Measurements from ENCODE around the gene PCDHA1. TPM values are rescaled to one million over a fixed set of nuclear protein-coding genes. Genes with fewer than 3 reads are reported as not detected.

The PCDHA1 gene
- total RNA-seq, 4 donors from 2014 or later: not detected

- Histone ChIP-seq H3K4me3 (no peak overlapping the region), H3K27ac (no peak overlapping the region), H3K9me3 (no peaks in the 10 kb centered on the region), H3K36me3 (no peaks in the 10 kb centered on the region), H3K4me1 (no peaks in the 10 kb centered on the region), H3K27me3 (peaks cover 0 to 8% (median 0%) of the 10 kb centered on the region in 3 donors)
- in situ Hi-C loops (cut with MboI; ENCODE audit: low sequenced_read_pairs in 4 of 4): no loop called here
- TF ChIP-seq POLR2A (IDR thresholded peaks at IDR 0.05): no peak
- TF ChIP-seq, protein P1, sequence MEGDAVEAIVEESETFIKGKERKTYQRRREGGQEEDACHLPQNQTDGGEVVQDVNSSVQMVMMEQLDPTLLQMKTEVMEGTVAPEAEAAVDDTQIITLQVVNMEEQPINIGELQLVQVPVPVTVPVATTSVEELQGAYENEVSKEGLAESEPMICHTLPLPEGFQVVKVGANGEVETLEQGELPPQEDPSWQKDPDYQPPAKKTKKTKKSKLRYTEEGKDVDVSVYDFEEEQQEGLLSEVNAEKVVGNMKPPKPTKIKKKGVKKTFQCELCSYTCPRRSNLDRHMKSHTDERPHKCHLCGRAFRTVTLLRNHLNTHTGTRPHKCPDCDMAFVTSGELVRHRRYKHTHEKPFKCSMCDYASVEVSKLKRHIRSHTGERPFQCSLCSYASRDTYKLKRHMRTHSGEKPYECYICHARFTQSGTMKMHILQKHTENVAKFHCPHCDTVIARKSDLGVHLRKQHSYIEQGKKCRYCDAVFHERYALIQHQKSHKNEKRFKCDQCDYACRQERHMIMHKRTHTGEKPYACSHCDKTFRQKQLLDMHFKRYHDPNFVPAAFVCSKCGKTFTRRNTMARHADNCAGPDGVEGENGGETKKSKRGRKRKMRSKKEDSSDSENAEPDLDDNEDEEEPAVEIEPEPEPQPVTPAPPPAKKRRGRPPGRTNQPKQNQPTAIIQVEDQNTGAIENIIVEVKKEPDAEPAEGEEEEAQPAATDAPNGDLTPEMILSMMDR (IDR thresholded peaks at IDR 0.05 in 4 of 5, conservative IDR thresholded peaks at IDR 0.05 in 1 of 5): no peak
- DNase-seq (no peak), ATAC-seq (no peak)
- intact Hi-C loops (cut with DNase I; ENCODE audit: low total_unique reads): no loop called here
Observed at GRCh38 chr5:140857177-140857986, 71.4 kb downstream of the PCDHA1 start.

DNA sequence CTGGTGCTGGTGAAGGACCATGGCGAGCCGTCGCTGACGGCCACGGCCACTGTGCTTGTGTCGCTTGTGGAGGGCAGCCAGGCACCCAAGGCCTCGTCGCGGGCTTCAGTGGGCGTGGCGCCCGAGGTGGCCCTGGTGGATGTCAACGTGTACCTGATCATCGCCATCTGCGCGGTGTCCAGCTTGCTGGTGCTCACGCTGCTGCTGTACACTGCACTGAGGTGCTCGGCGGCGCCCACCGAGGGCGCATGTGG lies 72.0 kb downstream of the PCDHA1 start:
- no peak for ATAC-seq
- Histone ChIP-seq H3K27me3 (peaks cover 0 to 8% (median 0%) of the 10 kb centered on the region in 3 donors), H3K4me1 (no peaks in the 10 kb centered on the region), H3K27ac (no peak overlapping the region), H3K36me3 (no peaks in the 10 kb centered on the region), H3K9me3 (no peaks in the 10 kb centered on the region), H3K4me3 (no peak overlapping the region)
- TF ChIP-seq, protein P1 (IDR thresholded peaks at IDR 0.05 in 4 of 5, conservative IDR thresholded peaks at IDR 0.05 in 1 of 5): no peak
- TF ChIP-seq POLR2A (IDR thresholded peaks at IDR 0.05): no peak
- in situ Hi-C loops (cut with MboI; ENCODE audit: low sequenced_read_pairs in 4 of 4): no loop called here
- no peak for DNase-seq
- intact Hi-C loops (cut with DNase I; ENCODE audit: low total_unique reads): no loop called here

DNA sequence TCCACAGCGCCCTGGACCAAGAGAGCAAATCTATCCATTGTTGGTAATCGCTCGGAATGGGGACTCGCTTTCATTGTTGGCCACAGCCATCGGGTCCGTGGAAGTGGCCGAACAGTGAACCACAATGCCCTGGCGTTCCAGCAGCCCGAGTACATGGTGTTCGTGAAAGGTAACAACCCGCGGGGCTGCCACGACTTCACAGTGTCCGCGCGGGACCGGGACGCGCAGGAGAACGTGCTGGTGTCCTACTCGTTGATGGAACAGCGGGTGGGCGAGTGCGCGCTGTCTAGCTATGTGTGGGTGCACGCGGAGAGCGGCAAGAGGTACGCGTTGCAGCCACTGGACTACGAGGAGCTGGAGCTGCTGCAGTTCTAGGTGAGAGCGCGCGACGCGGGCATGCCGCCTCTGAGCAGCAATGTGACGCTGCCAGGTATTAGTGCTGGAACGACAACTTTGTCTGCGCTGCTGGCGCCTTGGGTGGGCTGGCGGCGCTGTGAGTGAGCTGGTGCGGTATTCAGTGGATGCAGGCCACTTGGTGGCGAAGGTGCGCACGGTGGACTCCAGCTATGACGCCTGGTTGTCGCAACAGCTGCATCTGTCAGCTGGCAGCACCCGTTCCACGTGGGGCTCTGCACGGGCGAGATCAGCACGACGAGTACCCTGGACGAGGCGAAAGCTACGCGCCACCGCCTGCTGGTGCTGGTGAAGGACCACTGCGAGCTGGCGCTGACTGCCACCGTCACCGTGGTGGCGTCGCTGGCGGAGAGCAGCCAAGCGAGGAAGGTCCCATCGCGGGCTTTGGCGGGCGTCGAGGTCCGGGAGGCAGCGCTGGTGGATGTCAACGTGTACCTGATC lies 76.7 kb downstream of the PCDHA1 start:
- Histone ChIP-seq H3K4me3 (no peak overlapping the region), H3K9me3 (no peaks in the 10 kb centered on the region), H3K4me1 (no peaks in the 10 kb centered on the region), H3K27ac (no peak overlapping the region), H3K36me3 (no peaks in the 10 kb centered on the region), H3K27me3 (peaks cover 0 to 3% (median 0%) of the 10 kb centered on the region in 3 donors)
- DNase-seq (no peak), ATAC-seq (no peak)
- in situ Hi-C loops (cut with MboI; ENCODE audit: low sequenced_read_pairs in 4 of 4): no loop called here
- no peak for TF ChIP-seq POLR2A (IDR thresholded peaks at IDR 0.05)
- TF ChIP-seq, protein P1 (IDR thresholded peaks at IDR 0.05 in 4 of 5, conservative IDR thresholded peaks at IDR 0.05 in 1 of 5): no peak
- intact Hi-C loops (cut with DNase I; ENCODE audit: low total_unique reads): no loop called here

DNA sequence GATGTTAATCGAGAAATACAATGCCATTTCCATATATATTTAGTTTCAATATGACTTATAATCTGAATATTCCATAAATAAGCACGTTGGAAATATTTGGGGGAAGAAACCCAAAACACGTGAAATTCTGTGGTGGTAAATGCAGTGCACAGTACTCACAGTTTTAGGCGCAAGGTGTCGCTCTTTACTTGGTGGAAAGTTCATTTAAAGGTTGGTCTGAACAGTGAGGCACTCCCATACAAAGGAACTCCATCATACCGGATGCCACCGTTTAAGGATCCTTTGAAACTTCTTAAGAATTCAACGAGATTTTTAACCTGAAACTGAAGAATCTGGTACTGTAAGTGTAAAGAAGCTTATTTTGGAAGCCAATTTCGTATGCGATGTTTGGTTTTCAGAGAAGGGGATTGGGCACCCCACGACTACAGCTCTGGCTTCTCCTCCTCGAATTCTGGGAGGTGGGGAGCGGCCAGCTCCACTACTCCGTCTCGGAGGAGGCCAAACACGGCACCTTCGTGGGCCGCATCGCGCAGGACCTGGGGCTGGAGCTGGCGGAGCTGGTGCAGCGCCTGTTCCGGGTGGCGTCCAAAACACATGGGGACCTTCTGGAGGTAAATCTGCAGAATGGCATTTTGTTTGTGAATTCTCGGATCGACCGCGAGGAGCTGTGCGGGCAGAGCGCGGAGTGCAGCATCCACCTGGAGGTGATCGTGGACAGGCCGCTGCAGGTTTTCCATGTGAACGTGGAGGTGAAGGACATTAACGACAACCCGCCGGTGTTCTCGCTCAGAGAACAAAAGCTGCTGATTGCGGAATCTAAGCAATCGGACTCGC lies 83.0 kb downstream of the PCDHA1 start, which contains the start of gene PCDHA11:
Gene PCDHA11 (plus strand): TSS at position 237 of the 834 bp plus-strand sequence. CDS start 147 bp downstream, at position 384.
- Histone ChIP-seq H3K9me3 (peaks cover 0 to 6% (median 0%) of the 10 kb centered on the region in 3 donors), H3K27ac (no peak within 1 kb of the TSS), H3K4me3 (peak within 1 kb of the TSS in 1 of 4 donors; percentile 10), H3K27me3 (peaks cover 0 to 11% (median 0%) of the 10 kb centered on the region in 3 donors), H3K4me1 (no peaks in the 10 kb centered on the region), H3K36me3 (no peaks in the 10 kb centered on the region)
- in situ Hi-C loops (cut with MboI; ENCODE audit: low sequenced_read_pairs in 4 of 4): no loop called here
- no peak for TF ChIP-seq POLR2A (IDR thresholded peaks at IDR 0.05)
- TF ChIP-seq, protein P1 (IDR thresholded peaks at IDR 0.05 in 4 of 5, conservative IDR thresholded peaks at IDR 0.05 in 1 of 5): no peak
- DNase-seq (no peak), ATAC-seq (no peak)
- intact Hi-C loops (cut with DNase I; ENCODE audit: low total_unique reads): no loop called here

Data from gastrocnemius medialis (tissue), 4 donors.